Renal cortex interstitium (tissue), 11 donors: ENCODE data around the gene RANBP10. TPM values are rescaled to one million over a fixed set of nuclear protein-coding genes. Genes with fewer than 3 reads are reported as not detected.

Experiments
- DNase-seq, 11 donors: peaks; one replicate each; pipeline ENCODE4 v3.0.0-alpha.2; 2013; ENCODE audit warnings: low read depth in 9 of 11, low spot score in 4 of 11; ENCODE audit errors: extremely low read depth in 1 of 11
- polyA plus RNA-seq, 3 donors: library from polyadenylated mRNA; unstranded; fragments of 120-200 nt; gene quantifications; one replicate each; pipeline ENCODE4 v1.2.1, GENCODE V29; 2013; ENCODE audit not compliant: insufficient read length in 3 of 3

Gene RANBP10
- polyA plus RNA-seq, 3 donors, result 22.7 to 30.4 (median 25.2) TPM

DNA sequence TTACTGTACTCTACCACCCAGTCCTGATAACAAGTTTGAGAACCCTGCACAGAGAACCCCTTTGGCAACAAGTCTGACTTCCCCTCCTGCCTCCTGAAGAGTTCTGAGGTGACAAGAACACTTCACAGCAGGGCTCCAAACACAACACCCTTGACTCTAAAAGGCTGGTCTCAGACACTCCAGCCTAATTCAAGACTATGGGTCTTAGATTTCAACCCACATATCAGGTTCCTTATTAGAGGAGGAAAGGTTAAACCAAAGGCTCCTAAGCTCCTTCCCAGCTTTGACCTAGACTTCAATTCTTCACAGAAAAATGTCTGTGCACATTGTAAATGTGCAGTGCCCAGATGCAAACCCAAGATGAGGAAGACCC, 23.0 kb downstream of the RANBP10 start:
- no peak for DNase-seq

DNA sequence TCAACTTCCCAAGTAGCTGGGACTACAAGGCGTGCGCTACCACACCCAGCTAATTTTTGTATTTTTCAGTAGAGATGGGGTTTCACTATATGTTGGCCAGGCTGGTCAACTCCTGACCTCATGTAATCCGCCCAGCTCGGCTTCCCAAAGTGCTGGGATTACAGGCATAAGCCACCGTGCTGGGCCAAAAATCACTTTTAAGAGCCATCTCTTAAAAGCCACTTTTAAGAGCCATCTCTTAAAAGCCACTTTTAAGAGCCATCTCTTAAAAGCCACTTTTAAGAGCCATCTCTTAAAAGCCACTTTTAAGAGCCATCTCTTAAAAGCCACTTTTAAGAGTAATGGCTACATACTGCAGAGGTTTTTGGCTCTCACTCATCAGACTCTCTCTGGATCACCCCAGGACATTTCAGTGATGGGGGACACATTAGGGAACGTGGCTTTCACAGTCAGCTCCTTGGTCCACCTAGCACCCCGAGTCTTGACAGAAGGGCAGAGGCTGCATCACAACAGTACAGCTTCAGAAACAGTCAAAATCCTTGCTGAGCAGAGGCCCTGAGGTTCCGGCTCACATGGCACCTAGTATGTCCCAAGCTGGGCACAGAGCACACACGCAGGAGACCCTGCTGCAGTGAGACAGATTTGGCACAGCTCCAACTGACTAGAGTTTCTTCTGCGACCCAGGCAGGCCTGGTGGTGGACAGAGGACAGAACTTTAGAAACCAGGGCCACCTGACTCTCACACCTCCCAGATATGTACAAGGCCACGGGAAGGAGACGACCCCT, 23.6 kb downstream of the RANBP10 start:
- DNase-seq, result no peak

DNA sequence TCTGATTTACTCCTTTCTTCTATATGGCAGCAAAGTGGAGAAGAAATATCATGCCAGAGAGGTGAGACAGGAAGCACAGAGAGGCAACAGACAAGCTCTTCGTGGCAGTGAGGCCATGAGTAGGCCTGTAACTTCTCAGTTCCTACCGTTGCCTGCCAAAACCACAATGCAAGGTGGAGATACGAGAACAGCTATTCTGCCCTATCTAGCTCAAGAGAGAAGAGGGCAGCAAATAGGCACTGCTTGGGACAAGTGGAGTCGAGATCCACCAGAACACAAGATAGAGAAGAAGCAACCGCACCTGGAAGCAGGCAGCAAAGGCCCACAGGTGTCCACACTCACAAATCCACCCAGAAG, 24.8 kb downstream of the RANBP10 start:
- no peak for DNase-seq

DNA sequence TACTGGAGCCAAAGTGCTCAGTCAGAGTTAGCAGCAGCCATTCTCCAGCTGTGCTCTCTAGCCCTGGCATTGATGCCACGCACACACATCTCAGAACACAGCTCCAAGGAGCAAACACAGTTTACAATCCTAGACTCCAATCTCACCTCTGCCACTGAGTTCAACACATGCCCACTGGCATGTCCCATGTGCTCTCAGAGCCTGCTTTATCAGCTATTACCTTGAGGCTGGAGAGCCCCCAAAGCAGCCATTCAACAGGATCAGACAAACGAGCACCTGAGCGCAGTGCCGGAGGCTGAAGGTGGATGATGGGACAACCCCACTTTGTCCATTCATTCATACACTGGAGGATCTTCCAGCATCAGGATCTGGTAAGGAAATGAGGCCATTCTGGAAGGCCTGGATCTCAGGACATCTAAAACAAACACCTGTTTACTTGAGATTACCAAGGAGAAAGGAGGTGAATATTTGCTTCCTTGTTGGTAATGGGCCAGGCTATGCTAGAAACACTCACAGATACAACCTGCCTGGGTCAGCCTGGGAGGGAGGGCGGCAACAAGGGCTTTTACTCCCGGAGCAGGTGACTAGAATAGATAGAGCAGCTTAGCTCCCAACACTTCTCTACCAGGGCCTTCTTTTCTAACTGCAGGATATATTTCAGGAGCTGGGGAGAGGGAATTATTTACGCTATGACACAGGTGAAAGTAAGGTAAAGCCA, 25.4 kb downstream of the RANBP10 start:
- no peak for DNase-seq

DNA sequence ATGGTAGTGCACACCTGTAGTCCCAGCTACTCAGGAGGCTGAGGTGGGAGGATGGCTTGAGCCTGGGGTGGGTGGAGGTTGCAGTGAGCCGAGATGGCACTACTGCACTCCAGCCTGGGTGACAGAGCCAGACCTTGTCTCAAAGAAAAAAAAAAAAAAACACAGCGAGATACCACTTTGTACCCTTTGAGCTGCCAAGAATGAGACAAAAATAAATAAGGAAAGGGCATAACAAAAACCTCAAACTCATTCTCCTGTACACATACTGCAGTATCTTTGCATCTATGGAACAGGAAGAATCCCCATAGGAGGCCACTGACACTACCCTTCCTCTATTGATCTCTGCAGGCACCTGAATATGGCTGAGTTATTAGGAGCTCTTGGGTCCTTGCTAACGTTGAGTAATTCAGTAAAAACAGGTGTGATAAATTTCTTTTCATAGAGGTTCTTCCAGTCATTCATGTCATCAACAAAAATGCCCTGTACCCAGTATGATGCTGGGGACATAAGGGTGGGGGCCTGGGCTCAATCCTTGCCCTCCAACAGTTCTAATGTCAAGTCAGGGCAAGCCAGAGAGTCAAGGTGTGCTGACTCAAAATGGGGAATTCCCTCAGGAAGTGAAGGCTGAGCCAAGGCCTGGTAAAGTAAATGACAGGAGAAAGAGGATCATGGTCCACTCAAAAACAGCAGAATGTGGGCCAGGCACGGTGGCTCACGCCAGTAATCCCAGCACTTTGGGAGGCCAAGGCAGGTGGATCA, 26.9 kb downstream of the RANBP10 start:
- no peak for DNase-seq

DNA sequence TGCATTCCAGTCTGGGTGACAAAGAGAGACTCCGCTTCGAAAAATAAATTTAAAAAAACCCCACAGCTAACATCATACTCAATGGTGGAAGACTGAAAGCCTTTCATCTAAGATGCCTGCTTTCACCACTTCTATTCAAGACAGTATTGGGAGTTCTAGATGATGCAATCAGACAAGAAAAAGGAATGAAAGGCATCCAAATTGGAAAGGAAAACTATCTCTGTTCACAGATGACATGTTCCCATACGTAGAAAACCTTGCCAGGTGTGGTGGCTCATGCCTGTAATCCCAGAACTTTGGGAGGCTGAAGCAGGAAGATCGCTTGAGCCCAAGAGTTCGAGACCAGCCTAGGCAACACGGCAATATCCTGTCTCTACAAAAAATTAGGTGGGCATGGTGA, 31.1 kb downstream of the RANBP10 start:
- DNase-seq, result no peak

DNA sequence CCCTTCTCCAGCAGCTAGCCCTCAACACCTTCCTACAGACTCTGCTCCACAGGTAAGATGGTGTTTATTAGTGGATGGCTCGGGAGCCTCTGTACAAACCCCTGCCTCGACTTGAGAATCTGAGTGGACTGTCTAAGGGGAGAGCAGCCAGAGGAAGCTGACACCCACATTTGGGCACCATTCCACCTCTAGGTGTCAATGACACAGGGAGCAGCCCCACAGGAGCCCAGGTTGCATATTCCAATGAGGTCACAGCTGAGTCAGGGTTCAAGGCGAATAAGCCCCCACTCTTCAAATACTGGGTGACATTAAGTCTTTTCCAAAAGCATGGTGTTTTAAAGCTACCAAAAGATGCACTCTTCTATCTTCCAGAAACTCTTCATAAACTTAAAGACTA, 31.9 kb downstream of the RANBP10 start:
- no peak for DNase-seq

DNA sequence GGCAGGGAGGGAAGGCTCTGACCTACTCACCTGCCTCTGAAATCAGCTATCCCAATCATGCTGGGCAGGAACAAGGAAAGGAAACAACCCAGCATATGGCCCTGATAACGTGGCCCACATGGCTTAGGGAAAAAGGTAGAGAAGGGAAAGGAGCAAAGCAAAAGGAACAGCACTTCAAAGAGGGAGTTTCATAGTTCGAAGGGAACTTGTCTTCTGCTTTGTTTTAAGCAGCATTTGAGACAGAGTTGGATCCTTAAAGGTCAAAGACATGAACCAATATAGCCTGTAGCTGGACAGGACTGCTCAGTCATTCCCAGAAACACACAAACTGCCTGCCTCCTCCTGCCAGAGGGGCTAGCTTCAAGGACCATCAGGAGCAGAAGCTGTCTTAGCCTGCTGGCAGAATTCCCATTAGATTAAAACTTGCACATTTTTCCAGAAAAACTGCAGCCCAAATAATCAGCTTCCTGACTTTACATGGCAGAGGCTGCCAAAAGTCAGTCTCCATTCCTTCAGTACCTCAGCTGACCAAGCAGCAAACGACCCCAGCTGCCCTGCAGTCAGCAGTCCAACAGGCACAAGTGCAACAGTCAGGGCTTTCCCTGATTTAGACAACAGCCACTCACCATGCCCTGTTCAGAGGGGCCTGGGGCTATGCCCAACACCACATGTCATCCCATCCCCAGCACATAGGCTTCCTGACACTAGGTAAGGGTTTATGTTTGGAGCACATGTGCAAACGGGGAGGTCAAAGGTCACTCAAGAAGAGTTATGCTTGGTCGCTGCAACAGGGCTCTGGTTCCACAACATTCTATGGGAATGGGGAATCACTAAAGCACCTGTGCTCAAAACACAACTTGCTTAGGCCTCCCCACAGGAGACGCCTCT, 32.5 kb downstream of the RANBP10 start:
- no peak for DNase-seq

DNA sequence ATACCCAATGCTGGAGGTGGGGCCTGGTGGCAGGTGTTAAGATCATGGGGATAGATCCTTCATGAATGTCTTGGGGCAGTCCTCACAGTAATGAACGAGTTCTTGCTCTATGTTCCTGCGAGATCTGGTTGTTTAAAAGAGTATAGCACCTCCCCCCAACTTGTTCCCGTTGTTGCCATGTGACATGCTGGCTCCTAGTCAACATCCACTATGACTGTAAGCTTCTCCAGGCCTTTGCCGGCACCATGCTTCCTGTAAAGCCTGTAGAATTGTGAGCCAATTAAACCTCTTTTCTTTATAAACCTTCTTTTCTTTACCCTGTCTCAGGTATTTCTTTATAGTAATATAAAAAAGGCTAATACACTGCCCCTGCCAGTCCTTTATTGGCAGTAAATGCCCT, 33.3 kb downstream of the RANBP10 start:
- no peak for DNase-seq

DNA sequence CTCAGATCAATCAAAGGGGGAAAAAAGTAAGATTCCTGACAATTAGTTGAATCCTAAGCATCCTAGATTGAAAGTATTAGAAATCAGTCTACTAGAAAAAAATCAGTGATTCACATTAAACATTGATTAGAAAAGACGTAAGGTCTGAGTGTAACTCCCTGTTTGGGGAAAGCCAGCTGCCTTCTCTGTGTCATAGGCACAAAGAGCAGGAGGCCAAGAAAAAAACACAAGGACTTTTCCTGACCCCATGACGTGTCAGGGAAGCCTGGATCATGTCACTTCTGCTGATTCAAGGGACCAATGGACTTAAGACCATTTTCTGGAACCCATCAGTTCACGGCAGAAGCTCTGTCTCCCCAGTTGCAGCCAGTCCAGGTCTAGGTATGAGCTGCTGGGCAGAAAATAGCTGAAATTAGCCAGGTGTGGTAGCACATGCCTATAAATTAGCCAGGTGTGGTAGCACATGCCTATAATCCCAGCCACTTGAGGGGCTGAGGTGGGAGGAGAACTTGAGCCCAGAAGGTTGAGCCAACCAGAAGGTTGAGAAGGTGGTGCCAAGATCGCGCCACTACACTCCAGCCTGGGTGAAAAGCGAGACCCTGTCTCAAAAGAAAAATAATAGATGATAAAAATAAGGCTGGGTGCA, 35.9 kb downstream of the RANBP10 start:
- no peak for DNase-seq

DNA sequence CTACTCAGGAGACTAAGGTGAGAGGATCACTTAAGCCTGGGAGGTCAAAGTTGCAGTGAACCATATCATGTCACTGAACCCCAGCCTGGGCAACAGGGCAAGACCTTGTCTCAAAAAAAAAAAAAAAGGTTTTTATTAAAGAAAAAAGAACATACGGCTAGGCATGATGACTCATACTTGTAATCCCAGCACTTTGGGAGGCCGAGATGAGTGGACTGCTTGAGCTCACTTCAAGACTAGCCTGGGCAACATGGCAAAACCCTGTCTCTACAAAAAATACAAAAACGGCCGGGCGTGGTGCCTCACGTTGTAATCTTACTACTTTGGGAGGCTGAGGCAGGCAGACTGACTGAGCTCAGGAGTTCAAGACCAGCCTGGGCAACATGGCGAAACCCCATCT, 38.4 kb downstream of the RANBP10 start:
- no peak for DNase-seq

DNA sequence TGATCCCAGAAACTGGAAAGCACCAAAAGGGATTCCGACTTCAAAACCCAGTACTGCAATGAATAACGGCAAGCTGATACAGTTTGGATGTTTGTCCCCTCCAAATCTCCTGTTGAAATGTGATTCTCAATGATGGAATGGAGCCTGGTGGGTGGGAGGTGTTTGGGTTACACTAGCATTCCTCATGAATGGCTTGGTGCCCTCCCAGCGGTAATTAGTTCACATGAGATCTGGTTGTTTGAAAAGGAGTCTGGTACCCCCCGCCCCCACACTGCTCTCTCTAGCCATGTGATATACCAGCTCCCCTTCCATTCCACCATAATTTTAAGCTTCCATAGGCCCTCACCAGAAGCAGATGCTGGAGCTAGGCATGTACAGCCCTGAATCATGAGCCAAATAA, 40.1 kb downstream of the RANBP10 start:
- DNase-seq, result peak in 10 of 11 donors; percentile 10 to 58 (median 21)

DNA sequence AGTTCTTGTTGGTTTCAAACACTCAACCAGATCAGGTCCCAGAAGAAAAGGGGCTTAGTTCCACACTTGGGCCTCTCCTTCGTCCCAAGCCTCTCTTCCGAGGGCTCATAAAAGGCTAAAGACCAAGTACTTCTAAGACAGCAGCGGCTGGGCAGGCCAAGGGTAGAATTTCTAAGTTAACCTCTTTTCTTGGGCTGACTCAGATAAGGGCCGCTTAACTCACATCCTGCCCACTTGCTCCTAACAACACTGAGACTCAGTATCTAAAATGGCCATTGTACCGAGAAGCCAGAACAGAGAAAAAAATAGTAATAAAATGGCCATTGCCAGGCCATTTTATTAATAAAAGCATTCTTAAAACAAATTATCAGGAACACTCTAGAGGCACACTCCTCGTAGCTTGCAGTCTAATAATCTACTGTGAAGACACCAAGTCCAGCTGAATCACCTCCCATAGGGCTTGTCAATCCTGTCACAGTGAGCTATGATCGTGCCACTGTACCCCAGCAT, 42.1 kb downstream of the RANBP10 start:
- no peak for DNase-seq

DNA sequence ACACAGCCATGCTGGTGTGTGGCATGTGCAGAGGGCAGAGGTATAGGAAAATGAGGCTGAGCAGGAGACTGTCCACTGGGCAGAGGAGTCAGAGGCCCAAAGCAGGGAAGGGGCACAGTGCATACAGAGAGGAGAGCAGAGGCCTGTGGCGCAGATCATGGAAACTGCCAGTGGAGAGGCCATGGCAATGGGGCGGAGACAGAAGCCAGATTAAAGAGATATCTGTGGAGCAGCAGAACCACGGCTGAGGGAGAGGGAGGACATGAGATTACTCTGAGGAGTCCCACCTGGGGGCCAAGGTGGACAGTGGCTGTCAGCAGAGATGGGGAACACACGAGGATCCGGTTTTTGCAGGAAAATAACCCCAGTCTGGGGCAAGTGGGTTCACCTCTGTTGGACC, 43.3 kb downstream of the RANBP10 start:
- DNase-seq, result no peak

DNA sequence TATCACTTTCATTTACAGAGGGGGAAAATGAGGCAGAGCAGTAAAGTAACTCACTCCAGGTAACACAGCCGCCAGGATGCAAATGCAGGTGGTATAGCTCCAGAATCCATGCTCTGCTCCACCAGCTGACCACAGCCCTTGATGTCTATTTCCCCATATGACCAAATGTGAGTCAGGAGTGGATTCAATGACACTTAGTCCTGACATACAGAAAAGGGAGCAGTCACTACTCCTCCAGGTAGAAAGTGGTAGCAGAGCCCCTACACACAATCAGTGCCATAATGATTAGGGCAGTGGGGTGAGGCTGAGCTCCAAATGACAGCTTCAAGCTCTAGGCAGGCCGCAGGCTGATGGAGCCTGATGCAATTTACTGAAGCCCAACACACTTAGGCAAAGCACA, 44.0 kb downstream of the RANBP10 start:
- DNase-seq, result no peak

DNA sequence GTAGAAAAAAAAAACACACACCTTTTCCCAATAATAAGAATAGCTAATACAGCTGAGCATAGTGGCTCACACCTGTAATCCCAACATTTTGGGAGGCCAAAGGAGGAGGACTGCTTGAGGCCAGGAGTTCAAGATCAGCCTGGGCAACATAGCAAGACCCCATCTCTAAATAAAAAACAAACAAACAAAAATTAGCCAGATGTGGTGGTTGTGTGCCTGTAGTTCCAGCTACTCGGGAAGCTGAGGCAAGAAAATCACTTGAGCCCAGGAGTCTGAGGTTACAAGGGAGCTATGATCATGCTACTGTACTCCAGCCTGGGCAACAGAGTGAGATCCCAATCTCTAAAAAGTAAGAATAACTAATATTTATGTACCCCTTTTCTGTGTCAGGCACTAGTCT, 44.4 kb downstream of the RANBP10 start:
- no peak for DNase-seq

DNA sequence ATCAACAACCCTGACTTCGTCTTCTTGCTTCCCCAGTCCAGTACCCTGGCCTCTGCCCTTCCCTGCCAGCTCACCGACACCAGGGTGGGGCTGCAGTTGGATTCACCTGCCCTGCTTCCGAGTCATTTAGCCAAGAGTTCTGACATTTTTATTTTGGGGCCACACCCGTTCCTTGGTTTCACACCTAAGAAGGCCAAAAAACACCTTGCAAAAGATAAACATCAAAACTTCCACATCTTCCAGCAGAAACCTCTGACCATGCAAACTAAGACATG, 45.5 kb downstream of the RANBP10 start:
- DNase-seq, result no peak

DNA sequence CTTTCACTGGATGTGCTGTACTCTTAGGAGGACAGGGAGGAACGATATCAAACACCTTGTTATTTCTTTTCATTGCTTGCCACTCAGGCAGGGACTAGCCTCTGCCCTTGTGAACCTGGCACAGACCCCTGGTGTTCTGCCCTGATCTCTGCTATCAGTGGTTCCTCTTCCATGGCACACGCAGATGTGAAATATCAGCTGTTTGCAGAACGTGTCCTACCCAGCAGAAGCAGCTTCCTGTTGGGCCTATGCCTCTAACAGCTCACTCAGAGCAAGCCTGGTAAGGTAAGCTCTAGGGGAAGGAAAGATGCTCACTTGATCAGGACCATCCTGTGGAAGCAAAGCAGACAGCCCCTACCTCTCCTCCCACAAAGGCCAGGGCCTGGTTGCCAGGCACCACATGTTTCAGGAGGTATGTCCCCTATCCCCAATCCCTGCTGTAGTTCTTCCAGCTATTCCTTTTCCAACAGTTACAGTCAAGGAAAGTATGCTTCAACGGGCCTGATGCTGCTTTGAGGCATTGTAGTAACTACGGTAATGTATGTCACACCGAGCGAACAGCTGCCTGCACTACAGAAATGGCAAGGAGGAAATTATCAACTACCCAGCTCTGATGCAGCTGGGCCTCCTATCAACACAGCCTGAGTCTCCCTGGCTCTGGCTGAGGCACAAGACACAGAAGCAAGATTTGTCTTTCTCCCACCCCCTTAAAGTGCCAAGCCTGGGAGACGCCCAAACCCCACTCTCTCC, 46.0 kb downstream of the RANBP10 start:
- no peak for DNase-seq
